Gastroesophageal sphincter (tissue), 4 donors: Measurements from ENCODE around the gene SHISA6. TPM values are rescaled to one million over a fixed set of nuclear protein-coding genes. Genes with fewer than 3 reads are reported as not detected.

Experiments used
- ATAC-seq: fragments of 150-250 bp; one replicate; pipeline ENCODE4 v1.9.1; 2016; ENCODE audit warnings: mild to moderate bottlenecking, moderate library complexity
- H3K27ac ChIP-seq, 4 donors: fragments of 200-600 bp; sonication (generic) in 3 of 4; 1 replicate in 3 of 4; 2 replicates in 1 of 4; pipeline ENCODE4 v1.5.1; 2016 to 2019
- H3K27me3 ChIP-seq: fragments of 200-600 bp; sonication (generic); one replicate; pipeline ENCODE4 v1.5.1; 2019
- H3K36me3 ChIP-seq, 2 donors: fragments of 200-600 bp; sonication (generic); one replicate each; pipeline ENCODE4 v1.5.1; 2019; ENCODE audit warnings: control low read depth in 1 of 2
- H3K4me1 ChIP-seq, 3 donors: fragments of 200-600 bp; sonication (generic); 1 replicate in 2 of 3; 2 replicates in 1 of 3; pipeline ENCODE4 v1.5.1; 2016 to 2019; ENCODE audit warnings: control low read depth in 2 of 3
- H3K4me3 ChIP-seq, 2 donors: fragments of 200-600 bp; sonication (generic); one replicate each; pipeline ENCODE4 v1.5.1; 2019; ENCODE audit warnings: mild to moderate bottlenecking in 1 of 2, moderate library complexity in 1 of 2
- H3K9me3 ChIP-seq, 3 donors: fragments of 200-600 bp; sonication (generic); one replicate each; pipeline ENCODE4 v1.5.1; 2017 to 2019; ENCODE audit warnings: control low read depth in 2 of 3
- EP300 ChIP-seq: sonication (generic); formaldehyde crosslinking; IDR thresholded peaks from one replicate; pipeline ENCODE4 v1.6.1; 2017; ENCODE audit warnings: antibody characterized with exemption, mild to moderate bottlenecking
- POLR2A ChIP-seq, 2 donors: fragments of 450-650 bp; IDR thresholded peaks; one replicate each; pipeline ENCODE4 v1.6.1; 2017; ENCODE audit warnings: antibody characterized with exemption in 2 of 2, mild to moderate bottlenecking in 2 of 2, moderate library complexity in 1 of 2
- POLR2AphosphoS5 ChIP-seq: sonication (generic); formaldehyde crosslinking; IDR thresholded peaks from one replicate; pipeline ENCODE4 v1.6.1; 2017; ENCODE audit warnings: antibody characterized with exemption
- WGBS, 2 donors: methylation state at CpG; one replicate each; pipeline ENCODE4 v1.1.5; 2018; ENCODE audit warnings: low coverage in 1 of 2; 5-methylcytosine and 5-hydroxymethylcytosine counted together
- total RNA-seq, 4 donors: library from RNA; depleted of rRNA; stranded (reverse); fragments of >200 nt; gene quantifications; one replicate each; pipeline ENCODE4 v1.1.0, GENCODE V29; 2016
- TF ChIP-seq, protein P1 (sequence below), 4 experiments: fragments of 200-600 bp in 2 of 4; fragments of 450-650 bp in 2 of 4; sonication (generic) in 1 of 4; IDR thresholded peaks; one replicate each; pipeline ENCODE4 v1.5.1; 2017 to 2019; ENCODE audit warnings: antibody characterized with exemption in 4 of 4, mild to moderate bottlenecking in 2 of 4, moderate library complexity in 2 of 4

The SHISA6 gene
- total RNA-seq, 4 donors from 2014 or later = 0.31 to 1.5 (median 0.90) TPM

DNA sequence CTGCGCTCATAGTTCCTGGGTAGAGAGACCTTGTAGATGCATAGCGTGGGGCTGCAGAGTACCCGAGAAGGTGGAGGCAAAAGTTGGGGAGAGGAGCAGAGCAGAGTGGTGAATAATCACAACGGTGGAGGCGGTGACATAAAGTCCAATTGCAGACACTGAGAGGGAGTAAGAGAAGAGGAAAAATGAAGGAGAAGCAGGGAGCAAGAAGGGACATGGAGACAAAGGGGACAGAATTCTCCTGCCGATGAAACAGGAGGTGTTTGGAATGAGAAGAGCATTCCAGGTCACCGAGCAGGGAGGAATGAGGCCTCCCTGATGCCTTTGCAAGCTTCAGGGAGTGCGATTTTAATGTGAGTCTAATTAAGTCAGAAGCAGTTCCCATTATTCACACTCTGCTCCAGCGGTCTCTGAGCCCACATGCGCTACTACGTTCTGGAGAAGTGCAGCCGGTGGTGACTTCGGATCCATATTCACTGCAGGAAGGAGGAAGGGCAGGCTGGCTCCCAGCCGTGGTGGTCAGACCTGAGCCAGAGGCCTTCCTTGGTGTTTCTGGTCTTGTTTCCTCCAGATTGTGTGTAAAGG lies 249.2 kb downstream of the SHISA6 start:
- Histone ChIP-seq H3K27ac (no peak overlapping the region), H3K9me3 (no peaks in the 10 kb centered on the region), H3K27me3 (no peaks in the 10 kb centered on the region), H3K4me3 (no peak overlapping the region), H3K36me3 (no peaks in the 10 kb centered on the region), H3K4me1 (no peaks in the 10 kb centered on the region)
- WGBS, 2 donors = 73 to 94% methylated on average over 6 to 11 of the region's 14 CpGs
- no peak for ATAC-seq
- no peak for TF ChIP-seq EP300
- TF ChIP-seq, protein P1, sequence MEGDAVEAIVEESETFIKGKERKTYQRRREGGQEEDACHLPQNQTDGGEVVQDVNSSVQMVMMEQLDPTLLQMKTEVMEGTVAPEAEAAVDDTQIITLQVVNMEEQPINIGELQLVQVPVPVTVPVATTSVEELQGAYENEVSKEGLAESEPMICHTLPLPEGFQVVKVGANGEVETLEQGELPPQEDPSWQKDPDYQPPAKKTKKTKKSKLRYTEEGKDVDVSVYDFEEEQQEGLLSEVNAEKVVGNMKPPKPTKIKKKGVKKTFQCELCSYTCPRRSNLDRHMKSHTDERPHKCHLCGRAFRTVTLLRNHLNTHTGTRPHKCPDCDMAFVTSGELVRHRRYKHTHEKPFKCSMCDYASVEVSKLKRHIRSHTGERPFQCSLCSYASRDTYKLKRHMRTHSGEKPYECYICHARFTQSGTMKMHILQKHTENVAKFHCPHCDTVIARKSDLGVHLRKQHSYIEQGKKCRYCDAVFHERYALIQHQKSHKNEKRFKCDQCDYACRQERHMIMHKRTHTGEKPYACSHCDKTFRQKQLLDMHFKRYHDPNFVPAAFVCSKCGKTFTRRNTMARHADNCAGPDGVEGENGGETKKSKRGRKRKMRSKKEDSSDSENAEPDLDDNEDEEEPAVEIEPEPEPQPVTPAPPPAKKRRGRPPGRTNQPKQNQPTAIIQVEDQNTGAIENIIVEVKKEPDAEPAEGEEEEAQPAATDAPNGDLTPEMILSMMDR (IDR thresholded peaks at IDR 0.05) = no peak

DNA sequence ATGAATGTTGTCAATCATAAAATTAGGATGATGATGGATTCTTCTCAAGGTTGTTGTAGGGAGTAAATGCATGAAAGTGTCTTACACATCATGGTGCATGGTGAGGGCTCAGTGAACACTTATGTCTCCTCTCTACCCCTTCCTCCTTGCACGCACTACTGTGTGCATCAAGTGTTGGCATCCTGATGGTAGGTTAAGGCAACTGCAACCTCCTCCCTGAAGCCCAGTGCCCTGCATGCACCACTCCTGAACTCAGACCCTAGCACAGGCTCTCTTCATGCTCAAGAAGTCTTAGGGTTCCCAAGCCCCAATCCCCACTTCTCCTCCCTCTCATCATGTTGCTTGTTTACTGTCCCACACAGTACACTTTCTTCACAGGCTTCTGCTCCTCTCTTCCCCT lies 251.5 kb downstream of the SHISA6 start:
- no peaks in the 10 kb centered on the region for H3K36me3 ChIP-seq
- H3K27ac ChIP-seq = no peak overlapping the region
- ATAC-seq = no peak
- TF ChIP-seq POLR2AphosphoS5 = no peak
- no peak for TF ChIP-seq EP300
- TF ChIP-seq, protein P1 (IDR thresholded peaks at IDR 0.05) = no peak
- TF ChIP-seq POLR2A (IDR thresholded peaks at IDR 0.05) = no peak
- no peaks in the 10 kb centered on the region for H3K27me3 ChIP-seq
- H3K4me3 ChIP-seq = no peak overlapping the region
- no peaks in the 10 kb centered on the region for H3K4me1 ChIP-seq
- WGBS, 2 donors = 88 to 100% methylated on average over 1 of the region's 1 CpG
- no peaks in the 10 kb centered on the region for H3K9me3 ChIP-seq

DNA sequence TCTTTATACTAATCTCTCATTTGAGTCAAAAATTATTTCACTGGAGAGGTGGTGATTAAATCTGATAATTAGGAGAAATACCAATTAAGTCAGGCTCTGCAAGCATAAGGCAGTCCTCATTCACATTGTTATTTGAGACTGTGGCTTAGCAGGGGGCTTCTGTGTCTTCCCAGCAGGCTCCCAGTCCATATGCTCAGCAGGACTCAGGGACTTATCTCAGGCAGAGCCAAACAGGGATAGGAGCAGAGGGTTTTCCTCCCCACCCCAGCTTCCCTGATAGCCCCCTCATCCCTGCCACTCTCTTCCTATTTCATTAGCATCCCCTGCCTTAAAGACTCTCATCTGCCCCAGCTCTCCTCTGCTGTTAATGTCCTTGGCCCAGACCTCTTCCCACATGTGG lies 252.9 kb downstream of the SHISA6 start:
- H3K4me1 ChIP-seq = no peaks in the 10 kb centered on the region
- TF ChIP-seq POLR2AphosphoS5 = no peak
- no peak for TF ChIP-seq EP300
- no peak for TF ChIP-seq POLR2A (IDR thresholded peaks at IDR 0.05)
- TF ChIP-seq, protein P1 (IDR thresholded peaks at IDR 0.05) = no peak
- no peak overlapping the region for H3K4me3 ChIP-seq
- no peak overlapping the region for H3K27ac ChIP-seq
- no peaks in the 10 kb centered on the region for H3K36me3 ChIP-seq
- no peaks in the 10 kb centered on the region for H3K27me3 ChIP-seq
- H3K9me3 ChIP-seq = no peaks in the 10 kb centered on the region
- ATAC-seq = no peak

DNA sequence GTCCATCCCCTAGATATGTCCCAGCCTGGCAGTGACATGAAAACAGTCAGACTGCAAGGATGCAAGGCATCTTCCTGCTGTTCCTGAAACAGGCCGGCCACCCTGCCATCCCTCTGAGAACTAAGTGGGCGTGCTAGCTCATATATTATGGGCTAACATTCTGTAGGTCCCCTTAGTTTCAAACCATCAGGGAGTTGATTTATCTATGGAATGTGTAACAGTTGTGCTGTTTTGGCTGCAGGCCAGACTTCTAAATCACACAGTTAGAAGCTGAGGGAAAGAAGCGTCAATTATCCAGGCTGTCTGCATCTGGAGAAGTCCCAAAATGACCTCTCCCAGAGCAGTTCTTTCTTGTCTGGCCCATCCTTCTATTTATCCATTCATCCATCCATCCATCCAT lies 254.6 kb downstream of the SHISA6 start:
- TF ChIP-seq EP300 (no peak), POLR2A (IDR thresholded peaks at IDR 0.05) (no peak), POLR2AphosphoS5 (no peak)
- TF ChIP-seq, protein P1 (IDR thresholded peaks at IDR 0.05) = no peak
- Histone ChIP-seq H3K4me1 (no peaks in the 10 kb centered on the region), H3K36me3 (no peaks in the 10 kb centered on the region), H3K4me3 (no peak overlapping the region), H3K27ac (no peak overlapping the region), H3K27me3 (no peaks in the 10 kb centered on the region), H3K9me3 (no peaks in the 10 kb centered on the region)
- no peak for ATAC-seq
- WGBS, 2 donors = 35 to 39% methylated on average over 2 to 3 of the region's 3 CpGs

DNA sequence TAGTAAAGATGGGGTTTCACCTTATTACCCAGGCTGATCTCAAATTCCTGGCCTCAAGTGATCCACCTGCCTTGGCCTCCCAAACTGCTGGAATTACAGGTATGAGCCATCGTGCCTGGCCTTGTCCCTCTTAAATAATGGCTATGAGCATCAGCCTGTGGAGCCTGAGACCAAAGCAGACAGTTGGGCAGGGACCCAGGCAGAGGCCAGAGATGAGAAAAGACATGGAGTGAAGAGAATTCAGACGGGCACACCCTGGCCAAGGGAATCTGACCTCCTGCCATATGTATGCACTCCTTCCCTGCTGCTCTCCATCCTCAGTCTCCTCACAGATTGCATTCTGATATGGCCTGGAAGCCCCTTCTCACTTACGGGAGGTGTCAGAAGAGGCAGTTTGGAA lies 258.9 kb downstream of the SHISA6 start:
- no peak for ATAC-seq
- H3K27me3 ChIP-seq = no peaks in the 10 kb centered on the region
- WGBS, 2 donors = 74% methylated on average over 2 of the region's 3 CpGs; no CpG with 5 or more reads in 1 of the 2 donors

More for the DNA sequence above, 258.9 kb downstream of the SHISA6 start:
- TF ChIP-seq, protein P1 (IDR thresholded peaks at IDR 0.05) = no peak
- no peak for TF ChIP-seq EP300
- no peak for TF ChIP-seq POLR2A (IDR thresholded peaks at IDR 0.05)
- no peak for TF ChIP-seq POLR2AphosphoS5
- H3K4me1 ChIP-seq = no peaks in the 10 kb centered on the region
- H3K36me3 ChIP-seq = no peaks in the 10 kb centered on the region
- no peaks in the 10 kb centered on the region for H3K9me3 ChIP-seq
- H3K4me3 ChIP-seq = no peak overlapping the region
- H3K27ac ChIP-seq = no peak overlapping the region
